H1 (cell line): ENCODE data around the gene KIAA1328. TPM values are rescaled to one million over a fixed set of nuclear protein-coding genes. Genes with fewer than 3 reads are reported as not detected.

Experiments used
- CTCF ChIA-PET: fragments of 300-600 bp; sonication (Branson Sonifier 250); formaldehyde crosslinking; loops from one replicate; lab custom pipeline; 2021; ENCODE audit not compliant: partially characterized antibody; lab: Charles Lee
- POLR2A ChIA-PET: fragments of 300-600 bp; sonication (Branson Sonifier 250); formaldehyde crosslinking; loops from one replicate; lab custom pipeline; 2021; ENCODE audit warnings: inconsistent platforms; ENCODE audit not compliant: partially characterized antibody; lab: Charles Lee
- DNase-seq, 2 experiments: peaks; one replicate each; pipeline versions ENCODE4 v3.0.0 to v3.0.0-alpha.2; 2010 to 2022; ENCODE audit warnings: low spot score in 2 of 2, low read depth in 1 of 2, mixed read lengths in 1 of 2
- FAIRE-seq: peaks from 2 replicates; lab custom pipeline; 2011; peaks lifted over from hg19 to GRCh38; lab: Jason Lieb, UNC
- H2AFZ ChIP-seq: 2 replicates; pipeline ENCODE4 v1.8.1; 2012; ENCODE audit warnings: low read length, inconsistent platforms
- H2AK5ac ChIP-seq: 2 replicates; pipeline ENCODE4 v1.6.1; 2013; ENCODE audit warnings: low read depth, low read length
- H2BK120ac ChIP-seq: replicated peaks from 2 replicates; pipeline ENCODE3; 2013; ENCODE audit warnings: low read depth, low read length, inconsistent platforms
- H2BK12ac ChIP-seq: 2 replicates; pipeline ENCODE4 v1.6.1; 2013; ENCODE audit warnings: low read depth, low read length
- H2BK15ac ChIP-seq: 2 replicates; pipeline ENCODE4 v1.6.1; 2013; ENCODE audit warnings: low read length
- H2BK20ac ChIP-seq: 2 replicates; pipeline ENCODE4 v1.6.1; 2013; ENCODE audit warnings: low read length
- H2BK5ac ChIP-seq: 2 replicates; pipeline ENCODE4 v1.6.1; 2013; ENCODE audit warnings: low read depth, low read length
- H3K14ac ChIP-seq: 2 replicates; pipeline ENCODE4 v1.6.1; 2013; ENCODE audit warnings: inconsistent platforms; ENCODE audit not compliant: insufficient read length
- H3K18ac ChIP-seq: 2 replicates; pipeline ENCODE4 v1.6.1; 2013; ENCODE audit warnings: low read length; ENCODE audit errors: extremely low read depth
- H3K23ac ChIP-seq: 2 replicates; pipeline ENCODE4 v1.6.1; 2013; ENCODE audit warnings: inconsistent platforms; ENCODE audit not compliant: insufficient read length
- H3K23me2 ChIP-seq: 2 replicates; pipeline ENCODE4 v1.6.1; 2013; ENCODE audit warnings: low read depth, low read length
- H3K27ac ChIP-seq: 2 replicates; pipeline ENCODE4 v1.6.1; 2011; ENCODE audit warnings: low read depth, low read length, inconsistent platforms
- H3K27me3 ChIP-seq, 4 experiments: replicated peaks in 1 of 4; 1 replicate in 1 of 4; 2 replicates in 3 of 4; pipeline versions ENCODE4 v1.6.1 to v1.8.1; 2011 to 2013; ENCODE audit warnings: low read length in 3 of 4, mild to moderate bottlenecking in 3 of 4, inconsistent platforms in 2 of 4, mixed read lengths in 2 of 4, moderate library complexity in 1 of 4; ENCODE audit not compliant: control insufficient read depth in 3 of 4, insufficient read depth in 3 of 4; ENCODE audit errors: extremely low read depth in 1 of 4
- H3K36me3 ChIP-seq, 4 experiments: 2 replicates each; pipeline versions ENCODE4 v1.6.1 to v1.8.1; 2011 to 2013; ENCODE audit warnings: mild to moderate bottlenecking in 4 of 4, low read length in 3 of 4, moderate library complexity in 2 of 4, control low read depth in 1 of 4, inconsistent platforms in 1 of 4; ENCODE audit not compliant: insufficient read depth in 4 of 4, control insufficient read depth in 2 of 4
- H3K4ac ChIP-seq: replicated peaks from 2 replicates; pipeline ENCODE3; 2013; ENCODE audit warnings: low read length, low read depth, mixed read lengths, inconsistent platforms; ENCODE audit not compliant: insufficient read length
- H3K4me1 ChIP-seq, 4 experiments: replicated peaks in 1 of 4; 1 replicate in 1 of 4; 2 replicates in 3 of 4; pipeline versions ENCODE4 v1.6.1 to v1.8.1; 2011 to 2013; ENCODE audit warnings: low read length in 3 of 4, inconsistent platforms in 2 of 4, mixed read lengths in 1 of 4; ENCODE audit not compliant: insufficient read depth in 4 of 4, control insufficient read depth in 3 of 4
- H3K4me2 ChIP-seq, 2 experiments: 2 replicates each; pipeline versions ENCODE4 v1.6.1 to v1.8.1; 2011 to 2013; ENCODE audit warnings: low read depth in 2 of 2, low read length in 2 of 2, control low read depth in 1 of 2, inconsistent platforms in 1 of 2, mild to moderate bottlenecking in 1 of 2; ENCODE audit not compliant: insufficient read depth in 1 of 2
- H3K4me3 ChIP-seq, 4 experiments: fragments of 200-600, 300-600 bp in 1 of 4; sonication (generic), shearing (Covaris generic), sonication (Bioruptor Twin) in 1 of 4; 2 replicates each; pipeline versions ENCODE4 v1.5.1 to v1.8.1; 2011 to 2016; ENCODE audit warnings: low read length in 4 of 4, low read depth in 3 of 4, control low read depth in 2 of 4, inconsistent platforms in 2 of 4, mild to moderate bottlenecking in 2 of 4, mixed read lengths in 1 of 4, moderate library complexity in 1 of 4; ENCODE audit not compliant: insufficient read depth in 2 of 4; ENCODE audit errors: extremely low read depth in 1 of 4
- H3K56ac ChIP-seq: replicated peaks from 2 replicates; pipeline ENCODE3; 2013; ENCODE audit warnings: low read depth, mild to moderate bottlenecking, mixed read lengths, low read length, inconsistent platforms; ENCODE audit not compliant: insufficient read length
- H3K79me1 ChIP-seq: 2 replicates; pipeline ENCODE4 v1.6.1; 2013; ENCODE audit warnings: low read depth, low read length, control low read depth
- H3K79me2 ChIP-seq, 2 experiments: 2 replicates each; pipeline versions ENCODE4 v1.6.1 to v1.8.1; 2012 to 2013; ENCODE audit warnings: low read length in 2 of 2, mild to moderate bottlenecking in 2 of 2, inconsistent platforms in 1 of 2; ENCODE audit not compliant: insufficient read depth in 2 of 2, control insufficient read depth in 1 of 2
- H3K9ac ChIP-seq, 4 experiments: replicated peaks in 1 of 4; 1 replicate in 1 of 4; 2 replicates in 3 of 4; pipeline versions ENCODE4 v1.6.1 to v1.8.1; 2011 to 2013; ENCODE audit warnings: low read depth in 3 of 4, low read length in 3 of 4, control low read depth in 2 of 4, mild to moderate bottlenecking in 2 of 4, moderate library complexity in 2 of 4, inconsistent platforms in 1 of 4; ENCODE audit errors: extremely low read depth in 1 of 4
- H3K9me3 ChIP-seq, 2 experiments: 2 replicates each; pipeline versions ENCODE4 v1.6.1 to v1.8.1; 2012 to 2013; ENCODE audit warnings: mild to moderate bottlenecking in 2 of 2, moderate library complexity in 2 of 2, control low read depth in 1 of 2, inconsistent platforms in 1 of 2, low read depth in 1 of 2, low read length in 1 of 2, mixed read lengths in 1 of 2; ENCODE audit not compliant: insufficient read depth in 2 of 2
- H4K20me1 ChIP-seq, 2 experiments: replicated peaks in 1 of 2; 2 replicates each; pipeline versions ENCODE3 to v1.8.1; 2011 to 2013; ENCODE audit warnings: inconsistent platforms in 2 of 2, low read length in 2 of 2, mild to moderate bottlenecking in 1 of 2; ENCODE audit not compliant: insufficient read depth in 2 of 2, control insufficient read depth in 1 of 2
- H4K5ac ChIP-seq: 2 replicates; pipeline ENCODE4 v1.6.1; 2013; ENCODE audit warnings: low read length, low read depth, mixed read lengths, inconsistent platforms; ENCODE audit not compliant: insufficient read length
- H4K8ac ChIP-seq: 2 replicates; pipeline ENCODE4 v1.8.0; 2013; ENCODE audit warnings: mild to moderate bottlenecking, moderate library complexity, low read length, inconsistent platforms; ENCODE audit not compliant: insufficient read depth; ENCODE audit errors: extremely low read depth
- H4K91ac ChIP-seq: replicated peaks from 2 replicates; pipeline ENCODE3; 2013; ENCODE audit warnings: low read length, mixed read lengths, inconsistent platforms; ENCODE audit not compliant: insufficient read length
- KDM5A ChIP-seq: fragments of 200-600 bp; IDR thresholded peaks from 2 replicates; pipeline ENCODE4 v1.7.1; 2012; ENCODE audit warnings: mild to moderate bottlenecking, low read length, inconsistent platforms, mixed read lengths
- POLR2A ChIP-seq, 2 experiments: IDR thresholded peaks; 1 replicate in 1 of 2; 2 replicates in 1 of 2; pipeline ENCODE4 v1.6.1; 2011; ENCODE audit warnings: low read depth in 2 of 2, low read length in 2 of 2, mild to moderate bottlenecking in 2 of 2; ENCODE audit errors: control extremely low read depth in 1 of 2
- RAD21 ChIP-seq, 2 experiments: IDR thresholded peaks in 1 of 2; conservative IDR thresholded peaks in 1 of 2; 2 replicates each; pipeline ENCODE4 v1.6.1; 2011; ENCODE audit warnings: low read depth in 2 of 2, low read length in 2 of 2, improper control_type of control experiment in 1 of 2, inconsistent platforms in 1 of 2, mild to moderate bottlenecking in 1 of 2, moderate library complexity in 1 of 2
- SP1 ChIP-seq: IDR thresholded peaks from 2 replicates; pipeline ENCODE4 v1.6.1; 2011; ENCODE audit warnings: low read depth, low read length
- WGBS, 2 experiments: shearing (Covaris generic) in 1 of 2; methylation state at CpG; one replicate each; pipeline versions ENCODE4 v1.1.6 to v1.1.7; 2013 to 2015; ENCODE audit warnings: low lambda C conversion rate in 2 of 2, mixed read lengths in 2 of 2, inconsistent platforms in 1 of 2, low coverage in 1 of 2, missing lambda C conversion rate in 1 of 2; ENCODE audit not compliant: insufficient replicate concordance in 2 of 2, insufficient coverage in 1 of 2, insufficient read length in 1 of 2; ENCODE audit errors: extremely low coverage in 1 of 2, missing lambda C conversion rate in 1 of 2; 5-methylcytosine and 5-hydroxymethylcytosine counted together
- polyA plus RNA-seq, 7 experiments: library from polyadenylated mRNA; depleted of rRNA in 3 of 7; stranded (reverse) in 5 of 7; unstranded in 2 of 7; fragments of >200 nt in 5 of 7; fragments of 200-250 nt in 2 of 7; gene quantifications; 1 replicate in 5 of 7; 2 replicates in 1 of 7; 4 replicates in 1 of 7; pipeline versions ENCODE4 v1.2.1 to v1.2.3, GENCODE V29; 2011 to 2013; ENCODE audit warnings: missing spikeins in 2 of 7, mixed read lengths in 2 of 7
- total RNA-seq: library from RNA; stranded (reverse); fragmentation: NEBNext Ultra II Directional; extraction: Animal tissue kit (Norgen Biotek cat#: 25700); gene quantifications from 2 replicates; pipeline ENCODE4 v1.2.1, GENCODE V29; 2021
- TF ChIP-seq, protein P1 (sequence below), 3 experiments: IDR thresholded peaks; 1 replicate in 2 of 3; 2 replicates in 1 of 3; pipeline versions ENCODE4 v1.5.1 to v1.6.1; 2011; ENCODE audit warnings: low read length in 3 of 3, mild to moderate bottlenecking in 3 of 3, inconsistent platforms in 2 of 3, low read depth in 1 of 3, moderate library complexity in 1 of 3; ENCODE audit not compliant: insufficient read depth in 1 of 3; ENCODE audit errors: control extremely low read depth in 1 of 3

Gene KIAA1328
- total and polyA plus RNA-seq, 2 of the 8 experiments (the other 6 are each of a cell fraction or from before 2014, with no cell fraction given) = 2.6 to 5.7 TPM

DNA sequence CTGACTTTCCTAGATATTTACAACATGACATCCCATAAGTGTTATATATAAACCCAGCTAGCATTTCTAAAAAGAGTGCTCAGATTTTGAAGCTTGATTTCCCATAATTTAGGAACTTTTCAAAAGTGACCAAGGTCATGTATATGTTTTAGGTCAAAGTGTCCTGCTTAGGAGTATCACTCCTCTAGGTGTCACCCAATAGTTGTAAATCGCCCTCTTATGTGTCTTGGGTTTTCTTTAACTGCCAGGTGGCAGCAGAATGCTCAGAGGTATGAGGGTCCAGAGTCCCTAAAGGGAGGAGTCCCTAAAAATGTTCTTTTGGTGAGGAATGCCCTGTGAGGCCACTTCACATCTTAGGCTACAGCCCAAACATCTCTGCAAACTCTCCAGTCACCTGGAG lies 378.4 kb downstream of the KIAA1328 start:
- no peaks in the 10 kb centered on the region for H4K20me1 ChIP-seq
- H3K36me3 ChIP-seq = no peaks in the 10 kb centered on the region
- no peak overlapping the region for H3K4me2 ChIP-seq
- H4K8ac ChIP-seq = no peak overlapping the region
- no peak overlapping the region for H2BK120ac ChIP-seq
- H4K5ac ChIP-seq = no peak overlapping the region
- H4K91ac ChIP-seq = no peak overlapping the region
- DNase-seq (no peak), FAIRE-seq (peak; percentile 75)
- H3K56ac ChIP-seq = no peak overlapping the region
- H3K79me2 ChIP-seq = no peaks in the 10 kb centered on the region
- no peak overlapping the region for H2BK12ac ChIP-seq
- no peaks in the 10 kb centered on the region for H3K4me1 ChIP-seq
- H3K27ac ChIP-seq = no peak overlapping the region
- POLR2A ChIA-PET = no interaction called here
- H3K18ac ChIP-seq = no peak overlapping the region
- no peaks in the 10 kb centered on the region for H3K23me2 ChIP-seq
- 75% methylated on average over 1 of the region's 1 CpG; no CpG with 5 or more reads in 1 of the 2 experiments for WGBS, 2 experiments
- H3K4ac ChIP-seq = no peak overlapping the region
- no peak overlapping the region for H3K14ac ChIP-seq
- H2AK5ac ChIP-seq = no peak overlapping the region
- TF ChIP-seq POLR2A (IDR thresholded peaks at IDR 0.05; ENCODE audit: control extremely low read depth in 1 of 2, low read depth in 2 of 2, low read length in 2 of 2) = no peak
- TF ChIP-seq KDM5A = no peak
- no peak for TF ChIP-seq SP1
- peak; percentile 72 to 78 for TF ChIP-seq RAD21 (IDR thresholded peaks at IDR 0.05 in 1 of 2, conservative IDR thresholded peaks at IDR 0.05 in 1 of 2; ENCODE audit: low read depth in 2 of 2, low read length in 2 of 2)
- TF ChIP-seq, protein P1, sequence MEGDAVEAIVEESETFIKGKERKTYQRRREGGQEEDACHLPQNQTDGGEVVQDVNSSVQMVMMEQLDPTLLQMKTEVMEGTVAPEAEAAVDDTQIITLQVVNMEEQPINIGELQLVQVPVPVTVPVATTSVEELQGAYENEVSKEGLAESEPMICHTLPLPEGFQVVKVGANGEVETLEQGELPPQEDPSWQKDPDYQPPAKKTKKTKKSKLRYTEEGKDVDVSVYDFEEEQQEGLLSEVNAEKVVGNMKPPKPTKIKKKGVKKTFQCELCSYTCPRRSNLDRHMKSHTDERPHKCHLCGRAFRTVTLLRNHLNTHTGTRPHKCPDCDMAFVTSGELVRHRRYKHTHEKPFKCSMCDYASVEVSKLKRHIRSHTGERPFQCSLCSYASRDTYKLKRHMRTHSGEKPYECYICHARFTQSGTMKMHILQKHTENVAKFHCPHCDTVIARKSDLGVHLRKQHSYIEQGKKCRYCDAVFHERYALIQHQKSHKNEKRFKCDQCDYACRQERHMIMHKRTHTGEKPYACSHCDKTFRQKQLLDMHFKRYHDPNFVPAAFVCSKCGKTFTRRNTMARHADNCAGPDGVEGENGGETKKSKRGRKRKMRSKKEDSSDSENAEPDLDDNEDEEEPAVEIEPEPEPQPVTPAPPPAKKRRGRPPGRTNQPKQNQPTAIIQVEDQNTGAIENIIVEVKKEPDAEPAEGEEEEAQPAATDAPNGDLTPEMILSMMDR (IDR thresholded peaks at IDR 0.05; ENCODE audit: control extremely low read depth in 1 of 3, insufficient read depth in 1 of 3, low read depth in 1 of 3, low read length in 3 of 3) = peak in 2 of 3 experiments; percentile 52 to 84; a peak in 3 of 4 replicates
- TF ChIP-seq, all 59 proteins: peak for 2
- H2BK20ac ChIP-seq = no peak overlapping the region
- H3K27me3 ChIP-seq = no peaks in the 10 kb centered on the region
- no peak overlapping the region for H2BK5ac ChIP-seq
- H2AFZ ChIP-seq = no peak overlapping the region
- CTCF ChIA-PET = interaction anchor here (0.7 to 3.0 kb wide), 21 partner anchors 8 to 266 kb away, joined by 3 to 16 read pairs (median 4); no protein-coding TSS in a partner anchor
- peaks cover 0 to 2% of the 10 kb centered on the region in 2 experiments; a peak in 1 of 4 replicates for H3K9me3 ChIP-seq
- H3K23ac ChIP-seq = no peak overlapping the region
- H3K4me3 ChIP-seq = no peak overlapping the region
- H2BK15ac ChIP-seq = no peak overlapping the region
- no peaks in the 10 kb centered on the region for H3K79me1 ChIP-seq
- no peak overlapping the region for H3K9ac ChIP-seq
